Measurements from ENCODE around the gene WNK1. TPM values are rescaled to one million over a fixed set of nuclear protein-coding genes. Genes with fewer than 3 reads are reported as not detected.
"Not testable (repeated sequence)": the region's sequence is repeated elsewhere in the genome, so short reads cannot be mapped to it uniquely, and the experiment has no call there.

Gene WNK1
- total RNA-seq, 2 experiments from 2014 or later = 142 to 143 TPM

GRCh38 chr12:810116-810515, 57.7 kb downstream of the WNK1 start:
- CTCF ChIA-PET = interaction anchor here (0.6 to 3.0 kb wide), 8 partner anchors 11 to 234 kb away, joined by 3 to 20 read pairs (median 7); partner anchors contain the start of genes RAD52 and WNK1
- intact Hi-C loops (cut with micrococcal nuclease) = no loop called here
- DNase-seq (no peak), ATAC-seq (no peak)
- Mint-ChIP-seq H3K27me3 (no peaks in the 10 kb centered on the region), H3K4me3 (peak overlapping the region; percentile 5), H3K27ac (peak overlapping the region; percentile 76), H3K9me3 (no peaks in the 10 kb centered on the region), H3K36me3 (ENCODE audit: low read depth) (peaks cover 13% of the 10 kb centered on the region), H3K4me1 (ENCODE audit: low read depth) (peaks cover 71% of the 10 kb centered on the region)
- POLR2A ChIA-PET = interaction anchor here (1.6 to 1.7 kb wide), 3 partner anchors 33 to 136 kb away, joined by 3 to 5 read pairs (median 4); no protein-coding TSS in a partner anchor
- TF ChIP-seq CTCF (IDR thresholded peaks at IDR 0.05) = no peak

GRCh38 chr12:810671-811415, 58.5 kb downstream of the WNK1 start:
- intact Hi-C loops (cut with micrococcal nuclease) = no loop called here

GRCh38 chr12:812950-813349, 60.6 kb downstream of the WNK1 start:
- peaks cover 18% of the 10 kb centered on the region for H3K36me3 Mint-ChIP-seq (ENCODE audit: low read depth)
- ChIA-PET CTCF (interaction anchor here (1.3 to 5.6 kb wide), 13 partner anchors 9 to 244 kb away, joined by 3 to 107 read pairs (median 9); partner anchors contain the start of gene WNK1), POLR2A (no interaction called here)
- no peaks in the 10 kb centered on the region for H3K27me3 Mint-ChIP-seq
- H3K4me3 Mint-ChIP-seq = no peak overlapping the region
- peaks cover 57% of the 10 kb centered on the region for H3K4me1 Mint-ChIP-seq (ENCODE audit: low read depth)
- DNase-seq = no peak
- H3K9me3 Mint-ChIP-seq = no peaks in the 10 kb centered on the region
- H3K27ac Mint-ChIP-seq = no peak overlapping the region
- ATAC-seq = no peak
- TF ChIP-seq CTCF (IDR thresholded peaks at IDR 0.05) = no peak
- intact Hi-C loops (cut with micrococcal nuclease) = no loop called here

More at GRCh38 chr12:810671-811415, 58.5 kb downstream of the WNK1 start:
- no peaks in the 10 kb centered on the region for H3K27me3 Mint-ChIP-seq
- CTCF ChIA-PET = interaction anchor here (0.6 to 3.0 kb wide), 14 partner anchors 11 to 241 kb away, joined by 3 to 20 read pairs (median 4); partner anchors contain the start of genes RAD52 and WNK1
- peaks cover 67% of the 10 kb centered on the region for H3K4me1 Mint-ChIP-seq (ENCODE audit: low read depth)
- H3K36me3 Mint-ChIP-seq (ENCODE audit: low read depth) = peaks cover 15% of the 10 kb centered on the region
- POLR2A ChIA-PET = interaction anchor here (1.3 to 1.7 kb wide), 4 partner anchors 33 to 137 kb away, joined by 3 to 5 read pairs (median 4); no protein-coding TSS in a partner anchor
- ATAC-seq (peak; percentile 85), DNase-seq (peak; percentile 79)
- H3K4me3 Mint-ChIP-seq = peak overlapping the region; percentile 5
- no peak for TF ChIP-seq CTCF (IDR thresholded peaks at IDR 0.05)
- no peaks in the 10 kb centered on the region for H3K9me3 Mint-ChIP-seq
- H3K27ac Mint-ChIP-seq = peak overlapping the region; percentile 76

- Mint-ChIP-seq H3K36me3 (ENCODE audit: low read depth) (peaks cover 33% of the 10 kb centered on the region), H3K4me1 (ENCODE audit: low read depth) (peaks cover 51% of the 10 kb centered on the region)
- intact Hi-C loops (cut with micrococcal nuclease) = loop anchor here (2.0 kb wide), 1 partner anchor 63 kb away; no protein-coding TSS in a partner anchor
- H3K4me3 Mint-ChIP-seq, POLR2A ChIA-PET, H3K9me3 Mint-ChIP-seq, H3K27ac Mint-ChIP-seq, H3K27me3 Mint-ChIP-seq, ATAC-seq, DNase-seq: not testable (repeated sequence)
- CTCF ChIA-PET = interaction anchor here (0.7 to 5.6 kb wide), 28 partner anchors 11 to 300 kb away, joined by 3 to 107 read pairs (median 6); partner anchors contain the start of gene WNK1
Observed at GRCh38 chr12:817456-817855, 65.1 kb downstream of the WNK1 start.

- intact Hi-C loops (cut with micrococcal nuclease) = loop anchor here (2.0 kb wide), 1 partner anchor 63 kb away; no protein-coding TSS in a partner anchor
- Mint-ChIP-seq H3K27me3 (no peaks in the 10 kb centered on the region), H3K36me3 (ENCODE audit: low read depth) (peaks cover 36% of the 10 kb centered on the region), H3K4me3 (no peak overlapping the region), H3K27ac (no peak overlapping the region), H3K9me3 (peaks cover 2% of the 10 kb centered on the region), H3K4me1 (ENCODE audit: low read depth) (peaks cover 52% of the 10 kb centered on the region)
- no peak for TF ChIP-seq CTCF (IDR thresholded peaks at IDR 0.05)
- ATAC-seq = no peak
- CTCF ChIA-PET = interaction anchor here (0.8 to 5.6 kb wide), 15 partner anchors 13 to 300 kb away, joined by 3 to 107 read pairs (median 6); partner anchors contain the start of gene WNK1
- POLR2A ChIA-PET = interaction anchor here (0.8 kb wide), 1 partner anchor 131 kb away, joined by 4 read pairs; no protein-coding TSS in a partner anchor
- no peak for DNase-seq
Observed at GRCh38 chr12:817941-818600, 65.7 kb downstream of the WNK1 start.
